Right lobe of liver (tissue), 6 donors: ENCODE results near the gene PTPRN2. TPM values are rescaled to one million over a fixed set of nuclear protein-coding genes. Genes with fewer than 3 reads are reported as not detected.

Experiments
- ATAC-seq, 4 donors: fragments of 200-7000 bp; cut with Tn5 transposase; one replicate each; pipeline ENCODE4 v1.9.1; 2020; ENCODE audit warnings: mild to moderate bottlenecking in 4 of 4, moderate library complexity in 4 of 4
- DNase-seq, 3 donors: peaks; one replicate each; pipeline ENCODE4 v3.0.0-alpha.2; 2020
- H3K27ac ChIP-seq, 3 donors: fragments of 200-600 bp; one replicate each; pipeline ENCODE4 v1.8.0; 2022
- H3K27me3 ChIP-seq, 2 donors: fragments of 200-600 bp; one replicate each; pipeline ENCODE4 v1.8.0; 2022
- H3K36me3 ChIP-seq, 4 donors: fragments of 200-600 bp; sonication (generic) in 1 of 4; one replicate each; pipeline versions ENCODE4 v1.5.1 to v1.8.0; 2017 to 2022; ENCODE audit warnings: control low read depth in 1 of 4
- H3K4me1 ChIP-seq, 4 donors: fragments of 200-600 bp; sonication (generic) in 1 of 4; one replicate each; pipeline versions ENCODE4 v1.5.1 to v1.8.0; 2017 to 2022; ENCODE audit warnings: control low read depth in 1 of 4
- H3K4me3 ChIP-seq, 3 donors: fragments of 200-600 bp; one replicate each; pipeline ENCODE4 v1.8.0; 2022
- H3K9me3 ChIP-seq, 4 donors: fragments of 200-600 bp; sonication (generic) in 1 of 4; one replicate each; pipeline versions ENCODE4 v1.5.1 to v1.8.0; 2017 to 2022; ENCODE audit warnings: control low read depth in 1 of 4
- CTCF ChIP-seq, 4 donors: fragments of 200-600 bp in 3 of 4; fragments of 450-650 bp in 1 of 4; IDR thresholded peaks; one replicate each; pipeline versions ENCODE4 v1.5.1 to v1.8.0; 2016 to 2022; ENCODE audit warnings: antibody characterized with exemption in 4 of 4, mild to moderate bottlenecking in 2 of 4
- POLR2A ChIP-seq: fragments of 450-650 bp; IDR thresholded peaks from one replicate; pipeline ENCODE4 v1.6.1; 2017; ENCODE audit warnings: antibody characterized with exemption, mild to moderate bottlenecking
- WGBS: methylation state at CpG from one replicate; pipeline ENCODE4 v1.1.6; 2018; ENCODE audit warnings: low coverage, low lambda C conversion rate; ENCODE audit not compliant: insufficient coverage; ENCODE audit errors: missing lambda C conversion rate; 5-methylcytosine and 5-hydroxymethylcytosine counted together
- intact Hi-C, 2 donors: fragments of 100-400 bp; cut with DNase I; formaldehyde crosslinking; loops; one replicate each; pipeline versions ENCODE4 v1.11.2 to v1.14.1; 2022
- total RNA-seq, 6 experiments: library from RNA; depleted of rRNA in 2 of 6; stranded (reverse); fragments of >200 nt in 2 of 6; fragmentation: NEBNext Ultra II Directional in 3 of 6; extraction: Animal tissue kit (Norgen Biotek cat#: 25700) in 3 of 6; gene quantifications; one replicate each; pipeline versions ENCODE4 v1.1.0 to v1.2.4, GENCODE V29; 2016 to 2023
- donor health status: DM: no; HTN: yes; CAD: no.
- donor health status: DM: no; HTN: no; CAD: no.
- donor health status: DM: no; HTN: no; CAD: no.
- donor health status: DM: no; HTN: yes; CAD: no.
- donor health status: DM: no; HTN: yes; CAD: no.

PTPRN2 gene
- total RNA-seq, 6 experiments from 2014 or later: 0.15 to 0.87 (median 0.67) TPM

- Histone ChIP-seq H3K4me3 (no peak overlapping the region), H3K36me3 (no peaks in the 10 kb centered on the region), H3K27ac (no peak overlapping the region), H3K9me3 (no peaks in the 10 kb centered on the region), H3K4me1 (no peaks in the 10 kb centered on the region), H3K27me3 (no peaks in the 10 kb centered on the region)
- DNase-seq (peak in 1 of 3 donors; percentile 50), ATAC-seq (no peak)
- no peak for TF ChIP-seq POLR2A
- TF ChIP-seq CTCF (IDR thresholded peaks at IDR 0.05): no peak
- WGBS: 75% methylated on average over 2 of the region's 35 CpGs
- intact Hi-C loops: no loop called here
These were observed 778.3 kb downstream of the PTPRN2 start for GRCh38 chr7:157809154-157809862.

- DNase-seq (peak in 1 of 3 donors; percentile 39), ATAC-seq (no peak)
- intact Hi-C loops: no loop called here
- Histone ChIP-seq H3K27me3 (no peaks in the 10 kb centered on the region), H3K4me3 (no peak overlapping the region), H3K4me1 (no peaks in the 10 kb centered on the region), H3K9me3 (no peaks in the 10 kb centered on the region), H3K27ac (no peak overlapping the region), H3K36me3 (no peaks in the 10 kb centered on the region)
- no peak for TF ChIP-seq CTCF (IDR thresholded peaks at IDR 0.05)
- no peak for TF ChIP-seq POLR2A
- WGBS: 90% methylated on average over 4 of the region's 9 CpGs
These were observed 779.6 kb downstream of the PTPRN2 start for GRCh38 chr7:157808042-157808441.

GRCh38 chr7:157807510-157807909 is 780.1 kb downstream of the PTPRN2 start:
- no peak overlapping the region for H3K27ac ChIP-seq
- WGBS: no CpG with 5 or more reads among the region's 4 CpGs
- ATAC-seq (no peak), DNase-seq (peak in 1 of 3 donors; percentile 39)
- intact Hi-C loops: no loop called here
- H3K4me1 ChIP-seq: no peaks in the 10 kb centered on the region
- no peak overlapping the region for H3K4me3 ChIP-seq
- TF ChIP-seq CTCF (IDR thresholded peaks at IDR 0.05): no peak
- TF ChIP-seq POLR2A: no peak
- H3K36me3 ChIP-seq: no peaks in the 10 kb centered on the region
- no peaks in the 10 kb centered on the region for H3K27me3 ChIP-seq
- no peaks in the 10 kb centered on the region for H3K9me3 ChIP-seq

- TF ChIP-seq CTCF (IDR thresholded peaks at IDR 0.05) (no peak), POLR2A (no peak)
- Histone ChIP-seq H3K4me3 (no peak overlapping the region), H3K9me3 (no peaks in the 10 kb centered on the region), H3K27ac (no peak overlapping the region), H3K27me3 (no peaks in the 10 kb centered on the region), H3K4me1 (no peaks in the 10 kb centered on the region), H3K36me3 (no peaks in the 10 kb centered on the region)
- DNase-seq (peak in 1 of 3 donors; percentile 25), ATAC-seq (no peak)
- intact Hi-C loops: no loop called here
- WGBS: no CpG with 5 or more reads among the region's 4 CpGs
These were observed 780.9 kb downstream of the PTPRN2 start for GRCh38 chr7:157806711-157807110.
